ENCODE results near the gene TPRN. TPM values are rescaled to one million over a fixed set of nuclear protein-coding genes. Genes with fewer than 3 reads are reported as not detected.

TPRN gene
- total RNA-seq, 1 donor from 2014 or later = 19.8 TPM

DNA sequence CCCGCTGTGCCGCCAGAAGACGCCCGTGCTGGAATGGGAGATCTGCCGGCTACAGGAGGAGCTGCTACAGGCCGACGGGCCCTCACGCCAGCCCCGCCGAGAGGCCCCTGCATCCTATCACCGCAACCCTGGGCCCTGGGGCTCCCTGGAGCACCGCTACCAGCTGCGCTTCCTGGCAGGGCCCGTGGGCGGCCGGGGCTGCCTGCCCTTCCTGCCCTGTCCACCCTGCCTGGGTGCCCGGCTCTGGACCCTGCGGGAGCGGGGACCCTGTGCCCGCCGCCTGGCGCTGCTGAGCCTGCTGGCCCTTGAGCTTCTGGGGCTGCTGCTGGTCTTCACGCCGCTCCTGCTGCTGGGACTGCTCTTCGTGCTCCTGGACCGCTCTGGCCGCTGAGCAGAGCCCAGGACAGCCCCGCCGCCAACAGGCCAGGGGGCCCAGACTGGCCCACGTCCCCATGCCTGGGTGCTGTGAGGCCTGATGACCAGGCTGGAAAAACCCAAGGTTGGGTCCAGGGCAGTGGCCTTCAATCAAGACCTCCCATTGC lies 17.7 kb upstream of the TPRN start:
- Mint-ChIP-seq H3K4me3 (ENCODE audit: unreplicated experiment) (no peak overlapping the region), H3K27me3 (ENCODE audit: unreplicated experiment) (no peaks in the 10 kb centered on the region), H3K27ac (ENCODE audit: unreplicated experiment) (no peak overlapping the region), H3K36me3 (ENCODE audit: unreplicated experiment) (no peaks in the 10 kb centered on the region), H3K9me3 (ENCODE audit: unreplicated experiment) (no peaks in the 10 kb centered on the region), H3K4me1 (ENCODE audit: unreplicated experiment) (peaks cover 10% of the 10 kb centered on the region)
- DNase-seq (ENCODE audit: extremely low spot score, unreplicated experiment) = no peak
- TF ChIP-seq, protein P1, sequence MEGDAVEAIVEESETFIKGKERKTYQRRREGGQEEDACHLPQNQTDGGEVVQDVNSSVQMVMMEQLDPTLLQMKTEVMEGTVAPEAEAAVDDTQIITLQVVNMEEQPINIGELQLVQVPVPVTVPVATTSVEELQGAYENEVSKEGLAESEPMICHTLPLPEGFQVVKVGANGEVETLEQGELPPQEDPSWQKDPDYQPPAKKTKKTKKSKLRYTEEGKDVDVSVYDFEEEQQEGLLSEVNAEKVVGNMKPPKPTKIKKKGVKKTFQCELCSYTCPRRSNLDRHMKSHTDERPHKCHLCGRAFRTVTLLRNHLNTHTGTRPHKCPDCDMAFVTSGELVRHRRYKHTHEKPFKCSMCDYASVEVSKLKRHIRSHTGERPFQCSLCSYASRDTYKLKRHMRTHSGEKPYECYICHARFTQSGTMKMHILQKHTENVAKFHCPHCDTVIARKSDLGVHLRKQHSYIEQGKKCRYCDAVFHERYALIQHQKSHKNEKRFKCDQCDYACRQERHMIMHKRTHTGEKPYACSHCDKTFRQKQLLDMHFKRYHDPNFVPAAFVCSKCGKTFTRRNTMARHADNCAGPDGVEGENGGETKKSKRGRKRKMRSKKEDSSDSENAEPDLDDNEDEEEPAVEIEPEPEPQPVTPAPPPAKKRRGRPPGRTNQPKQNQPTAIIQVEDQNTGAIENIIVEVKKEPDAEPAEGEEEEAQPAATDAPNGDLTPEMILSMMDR (IDR thresholded peaks at IDR 0.05) = no peak

DNA sequence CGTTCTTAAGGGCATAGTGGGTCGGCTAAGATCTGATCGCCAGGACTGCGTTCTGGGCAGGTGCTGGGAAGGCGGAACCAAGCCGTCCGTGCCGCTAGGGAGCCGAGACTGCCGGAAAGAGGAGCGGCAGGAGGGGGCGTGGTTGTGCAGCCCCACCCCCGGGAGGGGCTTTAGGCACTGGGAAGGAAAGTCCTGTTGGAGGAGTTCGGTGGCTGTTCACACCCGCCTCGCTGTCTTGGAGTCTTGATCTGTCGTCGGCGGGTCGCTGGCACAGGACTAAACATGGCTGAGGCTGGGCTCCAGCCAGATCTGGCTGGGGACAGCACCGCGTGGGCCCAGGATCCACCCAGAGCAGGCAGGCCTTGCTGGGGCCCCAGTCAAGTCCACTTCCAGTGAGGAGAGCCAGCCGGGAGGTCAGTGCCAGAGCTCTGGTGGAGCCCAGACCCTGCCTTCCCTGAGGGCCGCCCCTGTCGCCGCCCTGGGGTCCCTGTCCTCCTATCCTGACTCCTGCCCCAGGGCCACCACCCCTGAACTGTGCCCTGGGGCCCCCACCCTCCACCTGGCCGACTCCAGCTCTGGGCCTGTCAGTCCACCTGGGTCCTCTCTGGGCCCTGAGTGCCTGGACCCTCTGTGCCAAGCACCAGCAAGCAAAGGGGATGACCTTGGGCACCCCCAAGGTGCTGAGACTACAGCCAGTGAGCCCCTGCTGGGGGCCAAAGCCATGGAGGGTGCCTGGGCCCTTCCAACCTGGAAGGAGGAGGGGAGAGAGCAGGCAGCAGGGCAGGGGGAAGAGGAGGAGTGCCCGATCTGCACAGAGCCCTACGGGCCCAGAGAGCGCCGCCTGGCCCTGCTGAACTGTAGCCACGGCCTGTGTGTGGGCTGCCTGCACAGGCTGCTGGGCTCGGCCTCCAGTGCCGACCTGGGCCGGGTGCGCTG lies 17.0 kb upstream of the TPRN start:
- H3K9me3 Mint-ChIP-seq (ENCODE audit: unreplicated experiment) = no peaks in the 10 kb centered on the region
- no peak overlapping the region for H3K4me3 Mint-ChIP-seq (ENCODE audit: unreplicated experiment)
- TF ChIP-seq, protein P1 (IDR thresholded peaks at IDR 0.05) = no peak
- H3K36me3 Mint-ChIP-seq (ENCODE audit: unreplicated experiment) = peaks cover 3% of the 10 kb centered on the region
- DNase-seq (ENCODE audit: extremely low spot score, unreplicated experiment) = no peak
- peaks cover 5% of the 10 kb centered on the region for H3K4me1 Mint-ChIP-seq (ENCODE audit: unreplicated experiment)
- peak overlapping the region; percentile 27 for H3K27ac Mint-ChIP-seq (ENCODE audit: unreplicated experiment)
- H3K27me3 Mint-ChIP-seq (ENCODE audit: unreplicated experiment) = no peaks in the 10 kb centered on the region

DNA sequence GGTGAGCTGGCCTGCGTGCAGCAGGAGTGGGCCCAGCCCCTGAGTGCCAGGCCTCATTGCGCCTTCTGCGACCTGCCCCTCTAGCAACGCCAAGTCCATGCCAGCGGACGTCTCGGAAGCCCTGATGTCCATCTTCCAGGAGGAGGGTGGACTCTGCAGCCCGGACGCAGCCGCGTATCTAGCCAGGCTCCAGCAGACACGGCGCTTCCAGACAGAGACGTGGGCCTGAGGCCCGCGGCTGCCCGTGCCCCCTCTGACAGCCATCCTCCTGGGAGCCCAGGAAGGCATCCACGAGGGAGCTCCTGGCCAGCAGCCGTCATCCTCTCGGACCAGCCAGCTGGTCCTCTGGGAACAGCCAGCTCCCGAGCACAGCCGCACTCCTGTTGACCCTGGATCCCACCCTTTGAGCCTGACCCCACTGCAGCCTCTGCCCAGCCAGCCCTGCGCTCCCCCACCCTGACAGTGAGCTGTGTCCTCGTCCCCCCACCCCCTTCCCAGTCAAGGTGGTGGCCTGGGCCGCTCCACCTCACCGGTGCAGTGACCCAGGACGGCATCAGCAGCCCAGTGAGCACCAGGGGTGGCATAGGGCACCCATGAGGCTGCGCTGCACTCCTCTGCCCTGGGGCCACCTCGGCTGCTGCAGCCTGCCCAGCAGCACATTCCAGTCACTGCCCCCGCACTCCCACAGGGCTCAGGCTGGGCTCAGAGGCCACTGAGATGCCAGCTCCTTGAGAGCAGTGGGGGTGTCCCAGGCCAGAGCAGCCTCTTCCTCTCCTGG lies 15.8 kb upstream of the TPRN start:
- TF ChIP-seq, protein P1 (IDR thresholded peaks at IDR 0.05) = no peak
- DNase-seq (ENCODE audit: extremely low spot score, unreplicated experiment) = no peak
- no peak overlapping the region for H3K27ac Mint-ChIP-seq (ENCODE audit: unreplicated experiment)
- peaks cover 3% of the 10 kb centered on the region for H3K36me3 Mint-ChIP-seq (ENCODE audit: unreplicated experiment)
- H3K4me3 Mint-ChIP-seq (ENCODE audit: unreplicated experiment) = no peak overlapping the region
- H3K9me3 Mint-ChIP-seq (ENCODE audit: unreplicated experiment) = no peaks in the 10 kb centered on the region
- H3K4me1 Mint-ChIP-seq (ENCODE audit: unreplicated experiment) = peaks cover 5% of the 10 kb centered on the region
- H3K27me3 Mint-ChIP-seq (ENCODE audit: unreplicated experiment) = no peaks in the 10 kb centered on the region

DNA sequence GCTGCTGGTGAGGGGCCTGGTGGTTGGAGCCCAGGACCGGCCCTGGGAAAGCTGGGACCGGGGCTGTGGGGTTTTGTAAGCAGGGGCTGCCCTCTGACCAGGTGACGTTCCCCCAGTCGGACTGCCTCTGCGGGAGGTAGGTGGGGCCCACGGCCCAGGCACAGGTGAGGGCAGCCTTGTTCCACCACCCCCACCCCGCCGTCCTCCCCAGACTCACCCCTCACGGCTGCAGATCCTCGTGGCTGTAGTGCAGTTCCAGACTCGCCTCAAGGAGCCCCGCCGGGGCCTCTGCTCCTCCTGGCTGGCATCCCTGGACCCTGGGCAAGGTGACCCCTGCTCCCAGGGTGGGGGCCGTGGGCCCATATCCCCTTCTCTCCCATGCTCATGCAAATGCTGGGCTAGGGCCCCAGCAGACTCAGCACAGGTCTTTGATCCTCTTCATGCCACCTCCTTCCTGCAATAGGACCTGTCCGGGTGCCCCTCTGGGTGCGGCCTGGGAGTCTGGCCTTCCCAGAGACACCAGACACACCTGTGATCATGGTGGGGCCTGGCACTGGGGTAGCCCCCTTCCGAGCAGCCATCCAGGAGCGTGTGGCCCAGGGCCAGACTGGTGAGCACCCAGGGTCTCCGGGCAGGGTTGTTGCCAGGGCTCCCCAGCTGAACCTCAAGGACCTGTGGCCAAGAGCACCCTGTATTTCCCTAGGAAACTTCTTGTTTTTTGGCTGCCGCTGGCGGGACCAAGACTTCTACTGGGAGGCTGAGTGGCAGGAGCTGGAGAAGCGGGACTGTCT lies 14.8 kb upstream of the TPRN start:
- peaks cover 5% of the 10 kb centered on the region for H3K4me1 Mint-ChIP-seq (ENCODE audit: unreplicated experiment)
- H3K36me3 Mint-ChIP-seq (ENCODE audit: unreplicated experiment) = peaks cover 3% of the 10 kb centered on the region

More for the DNA sequence above, 14.8 kb upstream of the TPRN start:
- TF ChIP-seq, protein P1 (IDR thresholded peaks at IDR 0.05) = no peak
- no peaks in the 10 kb centered on the region for H3K9me3 Mint-ChIP-seq (ENCODE audit: unreplicated experiment)
- no peak overlapping the region for H3K4me3 Mint-ChIP-seq (ENCODE audit: unreplicated experiment)
- no peak for DNase-seq (ENCODE audit: extremely low spot score, unreplicated experiment)
- H3K27ac Mint-ChIP-seq (ENCODE audit: unreplicated experiment) = no peak overlapping the region
- no peaks in the 10 kb centered on the region for H3K27me3 Mint-ChIP-seq (ENCODE audit: unreplicated experiment)

Data from osteocyte (in vitro differentiated cells).